Natural killer cell (primary cell): ENCODE measurements around the gene RRAD. TPM values are rescaled to one million over a fixed set of nuclear protein-coding genes. Genes with fewer than 3 reads are reported as not detected.
"Not testable (repeated sequence)": the region's sequence is repeated elsewhere in the genome, so short reads cannot be mapped to it uniquely, and the experiment has no call there.

Experiments
- ATAC-seq, 3 donors: fragments of 150-1000 bp in 2 of 3; fragments of 200-7000 bp in 1 of 3; cut with Tn5 transposase; 1 replicate in 1 of 3; 2 replicates in 2 of 3; pipeline ENCODE4 v1.10.0; 2021; ENCODE audit warnings: mild to moderate bottlenecking in 2 of 3, moderate library complexity in 2 of 3
- DNase-seq, 2 donors: peaks; one replicate each; pipeline versions ENCODE4 v3.0.0 to v3.0.0-alpha.2; 2013 to 2021; ENCODE audit warnings: mixed read lengths in 1 of 2
- H3K27ac ChIP-seq: one replicate; pipeline ENCODE4 v1.5.1; 2013; ENCODE audit warnings: mild to moderate bottlenecking, low read length
- H3K27me3 ChIP-seq: one replicate; pipeline ENCODE4 v1.6.1; 2013; ENCODE audit warnings: low read length; ENCODE audit not compliant: control insufficient read depth, insufficient read depth
- H3K36me3 ChIP-seq: one replicate; pipeline ENCODE4 v1.6.1; 2013; ENCODE audit warnings: low read length; ENCODE audit not compliant: control insufficient read depth, insufficient read depth
- H3K4me1 ChIP-seq: one replicate; pipeline ENCODE4 v1.6.1; 2013; ENCODE audit warnings: low read length; ENCODE audit not compliant: control insufficient read depth, insufficient read depth
- H3K4me3 ChIP-seq: one replicate; pipeline ENCODE4 v1.5.1; 2013; ENCODE audit warnings: low read length
- H3K9me3 ChIP-seq: one replicate; pipeline ENCODE4 v1.6.1; 2013; ENCODE audit warnings: low read length; ENCODE audit not compliant: control insufficient read depth, insufficient read depth
- H3K27ac Mint-ChIP-seq, 2 donors: one replicate each; pipeline ENCODE4 v1.8.0; 2022; ENCODE audit warnings: mild to moderate bottlenecking in 2 of 2, mixed read lengths in 2 of 2, moderate library complexity in 1 of 2
- H3K27me3 Mint-ChIP-seq, 2 donors: one replicate each; pipeline ENCODE4 v1.8.0; 2022; ENCODE audit warnings: low read depth in 2 of 2, mixed read lengths in 2 of 2
- H3K36me3 Mint-ChIP-seq: one replicate; pipeline ENCODE4 v1.8.0; 2022; ENCODE audit warnings: mixed read lengths
- H3K4me1 Mint-ChIP-seq, 2 donors: one replicate each; pipeline ENCODE4 v1.8.0; 2022; ENCODE audit warnings: mixed read lengths in 2 of 2
- H3K4me3 Mint-ChIP-seq: one replicate; pipeline ENCODE4 v1.8.0; 2022; ENCODE audit warnings: mild to moderate bottlenecking, moderate library complexity, mixed read lengths
- H3K9me3 Mint-ChIP-seq, 2 donors: one replicate each; pipeline ENCODE4 v1.8.0; 2022; ENCODE audit warnings: mixed read lengths in 2 of 2
- WGBS: methylation state at CpG from one replicate; pipeline ENCODE4 v1.1.7; 2013; ENCODE audit warnings: missing lambda C conversion rate; ENCODE audit not compliant: insufficient coverage; 5-methylcytosine and 5-hydroxymethylcytosine counted together
- intact Hi-C: fragments of 100-400 bp; cut with micrococcal nuclease; formaldehyde crosslinking; loops from one replicate; pipeline ENCODE4 v1.14.2; 2022
- total RNA-seq, 4 donors: library from RNA; stranded (reverse); fragments of 120-200 nt in 1 of 4; gene quantifications; one replicate each; pipeline versions ENCODE4 v1.2.3 to v1.2.4, GENCODE V29; 2013 to 2022
- TF ChIP-seq, protein P1 (sequence below): fragments of 200-600 bp; IDR thresholded peaks from one replicate; pipeline ENCODE4 v1.8.0; 2022; ENCODE audit warnings: antibody characterized with exemption

The RRAD gene
- total RNA-seq, 3 donors from 2014 or later (not counting 1 experiment from before 2014, with no cell fraction given), result 1.8 to 4.5 (median 2.8) TPM

DNA sequence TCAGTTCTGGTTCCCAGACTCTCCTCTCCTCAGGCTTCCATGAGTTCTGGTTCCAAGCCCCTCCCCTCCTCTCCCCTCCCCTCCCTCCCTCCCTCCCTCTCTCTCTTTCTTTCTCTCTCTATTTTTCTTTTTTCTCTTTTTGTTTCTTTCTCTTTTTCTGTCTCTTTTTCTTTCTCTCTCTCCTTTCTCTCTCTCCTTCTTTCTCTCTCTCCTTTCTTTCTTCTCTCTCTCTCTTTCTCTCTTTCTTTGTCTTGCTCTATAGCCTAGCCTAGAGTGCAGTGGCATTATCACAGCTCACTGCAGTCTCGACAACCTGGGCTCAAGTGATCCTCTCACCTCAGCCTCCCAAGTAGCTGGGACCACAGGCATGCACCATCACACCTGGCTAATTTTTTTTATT lies 34.9 kb upstream of the RRAD start:
- Histone ChIP-seq H3K27ac (no peak overlapping the region), H3K4me3 (no peak overlapping the region), H3K36me3 (no peaks in the 10 kb centered on the region), H3K27me3 (no peaks in the 10 kb centered on the region), H3K9me3 (no peaks in the 10 kb centered on the region), H3K4me1 (peaks cover 3% of the 10 kb centered on the region)
- Mint-ChIP-seq H3K27me3 (peaks cover 10 to 14% of the 10 kb centered on the region in 2 donors), H3K4me1 (peaks cover 0 to 9% of the 10 kb centered on the region in 2 donors), H3K36me3 (no peaks in the 10 kb centered on the region), H3K27ac (no peak overlapping the region), H3K9me3 (no peaks in the 10 kb centered on the region), H3K4me3 (no peak overlapping the region)
- WGBS, result 82% methylated on average over 1 of the region's 1 CpG
- TF ChIP-seq, protein P1, sequence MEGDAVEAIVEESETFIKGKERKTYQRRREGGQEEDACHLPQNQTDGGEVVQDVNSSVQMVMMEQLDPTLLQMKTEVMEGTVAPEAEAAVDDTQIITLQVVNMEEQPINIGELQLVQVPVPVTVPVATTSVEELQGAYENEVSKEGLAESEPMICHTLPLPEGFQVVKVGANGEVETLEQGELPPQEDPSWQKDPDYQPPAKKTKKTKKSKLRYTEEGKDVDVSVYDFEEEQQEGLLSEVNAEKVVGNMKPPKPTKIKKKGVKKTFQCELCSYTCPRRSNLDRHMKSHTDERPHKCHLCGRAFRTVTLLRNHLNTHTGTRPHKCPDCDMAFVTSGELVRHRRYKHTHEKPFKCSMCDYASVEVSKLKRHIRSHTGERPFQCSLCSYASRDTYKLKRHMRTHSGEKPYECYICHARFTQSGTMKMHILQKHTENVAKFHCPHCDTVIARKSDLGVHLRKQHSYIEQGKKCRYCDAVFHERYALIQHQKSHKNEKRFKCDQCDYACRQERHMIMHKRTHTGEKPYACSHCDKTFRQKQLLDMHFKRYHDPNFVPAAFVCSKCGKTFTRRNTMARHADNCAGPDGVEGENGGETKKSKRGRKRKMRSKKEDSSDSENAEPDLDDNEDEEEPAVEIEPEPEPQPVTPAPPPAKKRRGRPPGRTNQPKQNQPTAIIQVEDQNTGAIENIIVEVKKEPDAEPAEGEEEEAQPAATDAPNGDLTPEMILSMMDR, result no peak
- intact Hi-C loops, result no loop called here
- no peak for DNase-seq
- no peak for ATAC-seq

GRCh38 chr16:66959704-66960161 lies 34.4 kb upstream of the RRAD start:
- peaks cover 6 to 9% of the 10 kb centered on the region in 2 donors for H3K27me3 Mint-ChIP-seq
- peaks cover 0 to 9% of the 10 kb centered on the region in 2 donors for H3K4me1 Mint-ChIP-seq
- H3K4me3 ChIP-seq, result no peak overlapping the region
- H3K4me3 Mint-ChIP-seq, result no peak overlapping the region
- peaks cover 3% of the 10 kb centered on the region for H3K4me1 ChIP-seq
- no peaks in the 10 kb centered on the region for H3K36me3 ChIP-seq
- ATAC-seq, result no peak
- no peaks in the 10 kb centered on the region for H3K9me3 ChIP-seq
- H3K27me3 ChIP-seq, result no peaks in the 10 kb centered on the region
- intact Hi-C loops, result no loop called here
- TF ChIP-seq, protein P1, result no peak
- no peak overlapping the region for H3K27ac ChIP-seq
- DNase-seq, result no peak
- no peaks in the 10 kb centered on the region for H3K36me3 Mint-ChIP-seq
- H3K9me3 Mint-ChIP-seq, result no peaks in the 10 kb centered on the region
- H3K27ac Mint-ChIP-seq, result no peak overlapping the region
- WGBS, result 60% methylated on average over 5 of the region's 5 CpGs

DNA sequence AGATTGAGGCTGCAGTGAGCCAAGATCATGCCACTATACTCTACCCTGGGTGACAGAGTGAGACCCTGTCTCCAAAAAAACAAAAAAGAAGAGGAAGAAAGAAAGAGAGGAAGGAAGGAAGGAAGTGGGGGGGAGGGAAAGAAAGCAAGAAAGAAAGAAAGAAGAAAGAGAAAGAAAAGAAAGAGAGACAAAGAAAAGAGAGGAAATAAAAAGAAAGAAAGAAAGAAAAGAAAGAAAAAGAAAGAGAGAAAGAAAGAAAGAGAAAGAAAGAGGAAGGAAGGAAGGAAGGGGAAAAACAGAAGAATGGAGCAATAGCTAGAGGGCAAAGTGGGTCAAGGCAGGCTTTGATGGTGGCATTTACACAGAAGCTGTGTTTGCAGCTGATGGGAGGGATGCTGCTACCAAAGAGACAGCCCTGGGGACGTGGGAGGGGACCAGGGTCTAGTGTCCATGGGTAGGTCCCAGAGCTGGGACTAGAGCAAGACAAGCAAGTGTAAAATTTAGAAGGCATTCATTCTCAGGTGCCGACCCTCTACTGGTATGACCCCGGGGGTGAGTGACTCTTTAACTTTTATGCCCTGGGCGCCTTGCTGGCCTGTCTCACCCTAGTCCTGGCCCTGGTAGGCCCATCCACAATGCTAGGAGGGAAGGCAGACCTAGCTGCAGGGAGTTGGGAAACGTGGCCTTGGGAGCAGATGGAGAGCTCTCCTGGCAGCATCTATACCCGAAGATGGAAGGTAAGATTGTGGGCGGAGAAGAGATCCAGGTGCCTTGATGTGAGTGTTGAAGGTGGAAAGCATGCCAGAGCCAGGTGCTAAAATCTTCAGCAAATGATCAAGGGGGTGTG lies 33.7 kb upstream of the RRAD start:
- WGBS, result 87% methylated on average over 7 of the region's 7 CpGs

DNA sequence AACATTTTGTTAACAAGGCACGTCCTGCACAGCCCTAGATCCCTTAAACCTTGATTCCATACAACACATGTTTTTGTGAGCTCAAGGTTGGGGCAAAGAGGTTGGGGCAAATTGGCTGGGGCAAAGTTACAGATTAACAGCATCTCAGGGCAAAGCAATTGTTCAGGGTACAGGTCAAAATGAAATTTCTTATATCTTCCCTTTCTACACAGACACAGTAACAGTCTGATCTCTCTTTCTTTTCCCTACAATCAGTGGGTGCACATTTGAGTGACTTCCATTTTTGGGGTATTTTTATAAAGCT lies 30.8 kb upstream of the RRAD start:
- H3K27me3 Mint-ChIP-seq, result peaks cover 23 to 24% of the 10 kb centered on the region in 2 donors
- H3K27me3 ChIP-seq, DNase-seq, H3K36me3 Mint-ChIP-seq, H3K4me3 ChIP-seq, H3K4me1 ChIP-seq, H3K36me3 ChIP-seq, H3K9me3 ChIP-seq, H3K27ac Mint-ChIP-seq, H3K4me3 Mint-ChIP-seq, intact Hi-C loops, ATAC-seq, H3K4me1 Mint-ChIP-seq, H3K9me3 Mint-ChIP-seq, H3K27ac ChIP-seq: not testable (repeated sequence)
- WGBS, result no CpG with 5 or more reads among the region's 1 CpG

More for the DNA sequence above, 33.7 kb upstream of the RRAD start:
- no peak overlapping the region for H3K4me3 Mint-ChIP-seq
- H3K9me3 Mint-ChIP-seq, result no peaks in the 10 kb centered on the region
- TF ChIP-seq, protein P1, result no peak
- H3K27ac Mint-ChIP-seq, result no peak overlapping the region
- ATAC-seq (no peak), DNase-seq (no peak)
- H3K36me3 Mint-ChIP-seq, result no peaks in the 10 kb centered on the region
- no peaks in the 10 kb centered on the region for H3K36me3 ChIP-seq
- intact Hi-C loops, result no loop called here
- H3K27ac ChIP-seq, result no peak overlapping the region
- no peak overlapping the region for H3K4me3 ChIP-seq
- H3K9me3 ChIP-seq, result no peaks in the 10 kb centered on the region
- no peaks in the 10 kb centered on the region for H3K27me3 ChIP-seq
- H3K4me1 ChIP-seq, result peaks cover 3% of the 10 kb centered on the region
- H3K4me1 Mint-ChIP-seq, result peaks cover under 1 to 9% of the 10 kb centered on the region in 2 donors
- H3K27me3 Mint-ChIP-seq, result peaks cover 6 to 10% of the 10 kb centered on the region in 2 donors

- H3K27me3 ChIP-seq, H3K36me3 Mint-ChIP-seq, H3K27ac ChIP-seq, ATAC-seq, H3K27ac Mint-ChIP-seq, H3K36me3 ChIP-seq, H3K9me3 ChIP-seq, H3K4me1 Mint-ChIP-seq, H3K9me3 Mint-ChIP-seq, H3K4me3 ChIP-seq, intact Hi-C loops, H3K4me3 Mint-ChIP-seq, DNase-seq, H3K4me1 ChIP-seq: not testable (repeated sequence)
- WGBS, result 88% methylated on average over 17 of the region's 17 CpGs
- peaks cover 25 to 27% of the 10 kb centered on the region in 2 donors for H3K27me3 Mint-ChIP-seq
Observed at GRCh38 chr16:66955363-66956153, 30.2 kb upstream of the RRAD start.
